ENCODE measurements around the gene SDSL. TPM values are rescaled to one million over a fixed set of nuclear protein-coding genes. Genes with fewer than 3 reads are reported as not detected.

Gene SDSL, protein sequence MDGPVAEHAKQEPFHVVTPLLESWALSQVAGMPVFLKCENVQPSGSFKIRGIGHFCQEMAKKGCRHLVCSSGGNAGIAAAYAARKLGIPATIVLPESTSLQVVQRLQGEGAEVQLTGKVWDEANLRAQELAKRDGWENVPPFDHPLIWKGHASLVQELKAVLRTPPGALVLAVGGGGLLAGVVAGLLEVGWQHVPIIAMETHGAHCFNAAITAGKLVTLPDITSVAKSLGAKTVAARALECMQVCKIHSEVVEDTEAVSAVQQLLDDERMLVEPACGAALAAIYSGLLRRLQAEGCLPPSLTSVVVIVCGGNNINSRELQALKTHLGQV
- total RNA-seq (1 to 10 TPM in 2 of 4 donors, under 1 TPM in 2; 0.82 to 1.9 (median 0.95) TPM), polyA plus RNA-seq (10 to 100 TPM; 24.3 to 33.0 (median 32.6) TPM)

DNA sequence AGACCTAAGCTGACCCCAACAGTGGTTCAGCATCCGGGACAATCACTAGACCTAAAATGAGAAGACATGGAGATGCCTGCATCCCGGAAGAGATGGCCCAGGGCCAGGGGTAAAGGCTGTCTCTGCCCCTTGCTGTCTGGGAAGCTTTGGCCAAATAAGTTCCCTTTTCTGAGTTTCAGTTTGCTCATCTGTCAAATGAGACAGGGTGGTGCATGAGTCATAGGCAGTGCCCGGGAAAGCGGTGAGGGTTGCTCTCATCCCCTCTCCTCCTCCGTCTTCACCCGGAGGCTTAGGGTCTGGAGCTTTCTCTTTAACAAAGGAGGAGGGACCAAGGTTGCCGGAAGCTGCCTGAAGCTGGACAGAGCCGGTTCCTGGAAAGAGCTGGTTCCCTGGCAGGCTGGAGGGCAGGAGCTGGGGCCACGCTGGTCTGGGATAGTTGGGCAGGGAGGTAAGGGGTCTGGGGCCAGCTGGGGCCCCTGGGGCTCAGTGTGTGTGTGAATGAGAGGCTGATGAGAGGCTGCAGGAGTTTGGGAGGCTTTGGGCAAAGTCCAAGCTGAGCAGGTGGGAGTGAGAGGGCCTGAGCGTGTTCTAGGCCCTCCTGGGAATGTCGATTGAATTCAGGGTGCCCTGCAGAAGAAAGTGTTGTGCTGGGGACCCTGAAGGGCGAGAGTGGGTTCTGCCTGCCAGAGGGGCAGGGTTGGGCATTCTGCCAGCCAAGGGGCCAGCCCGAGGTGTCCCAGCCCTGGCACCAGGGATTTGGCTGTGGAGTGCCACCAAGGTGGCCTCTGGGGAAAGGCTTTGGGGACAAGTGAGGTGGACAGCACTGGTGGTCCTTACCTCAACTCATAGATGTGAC, at the start of gene SDSL:
TSS of gene SDSL (plus strand) at position 351 of the 856 bp plus-strand sequence. CDS start 5,603 bp downstream, outside the sequence.
- WGBS, 2 donors = 3 to 11% methylated on average over 13 of the region's 13 CpGs
- H3K9me3 ChIP-seq = no peaks in the 10 kb centered on the region
- H3K4me1 ChIP-seq = peaks cover 0 to 15% (median 8%) of the 10 kb centered on the region in 4 donors
- TF ChIP-seq EP300 (IDR thresholded peaks at IDR 0.05) (peak in 1 of 4 donors; percentile 7), POLR2A (IDR thresholded peaks at IDR 0.05) (no peak), POLR2AphosphoS5 (IDR thresholded peaks at IDR 0.05) (peak in 1 of 4 donors; percentile 44)
- TF ChIP-seq, protein P1, sequence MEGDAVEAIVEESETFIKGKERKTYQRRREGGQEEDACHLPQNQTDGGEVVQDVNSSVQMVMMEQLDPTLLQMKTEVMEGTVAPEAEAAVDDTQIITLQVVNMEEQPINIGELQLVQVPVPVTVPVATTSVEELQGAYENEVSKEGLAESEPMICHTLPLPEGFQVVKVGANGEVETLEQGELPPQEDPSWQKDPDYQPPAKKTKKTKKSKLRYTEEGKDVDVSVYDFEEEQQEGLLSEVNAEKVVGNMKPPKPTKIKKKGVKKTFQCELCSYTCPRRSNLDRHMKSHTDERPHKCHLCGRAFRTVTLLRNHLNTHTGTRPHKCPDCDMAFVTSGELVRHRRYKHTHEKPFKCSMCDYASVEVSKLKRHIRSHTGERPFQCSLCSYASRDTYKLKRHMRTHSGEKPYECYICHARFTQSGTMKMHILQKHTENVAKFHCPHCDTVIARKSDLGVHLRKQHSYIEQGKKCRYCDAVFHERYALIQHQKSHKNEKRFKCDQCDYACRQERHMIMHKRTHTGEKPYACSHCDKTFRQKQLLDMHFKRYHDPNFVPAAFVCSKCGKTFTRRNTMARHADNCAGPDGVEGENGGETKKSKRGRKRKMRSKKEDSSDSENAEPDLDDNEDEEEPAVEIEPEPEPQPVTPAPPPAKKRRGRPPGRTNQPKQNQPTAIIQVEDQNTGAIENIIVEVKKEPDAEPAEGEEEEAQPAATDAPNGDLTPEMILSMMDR (IDR thresholded peaks at IDR 0.05) = no peak
- intact Hi-C loops (cut with DNase I) = loop anchor here (10.0 kb wide), 1 partner anchor 227 kb away; no protein-coding TSS in a partner anchor
- peak within 1 kb of the TSS; percentile 22 to 51 (median 43) for H3K4me3 ChIP-seq
- peak; percentile 80 for DNase-seq
- peak within 1 kb of the TSS; percentile 35 to 68 (median 50) for H3K27ac ChIP-seq
- H3K27me3 ChIP-seq = peaks cover 0 to 15% (median 0%) of the 10 kb centered on the region in 3 donors
- no peaks in the 10 kb centered on the region for H3K36me3 ChIP-seq

DNA sequence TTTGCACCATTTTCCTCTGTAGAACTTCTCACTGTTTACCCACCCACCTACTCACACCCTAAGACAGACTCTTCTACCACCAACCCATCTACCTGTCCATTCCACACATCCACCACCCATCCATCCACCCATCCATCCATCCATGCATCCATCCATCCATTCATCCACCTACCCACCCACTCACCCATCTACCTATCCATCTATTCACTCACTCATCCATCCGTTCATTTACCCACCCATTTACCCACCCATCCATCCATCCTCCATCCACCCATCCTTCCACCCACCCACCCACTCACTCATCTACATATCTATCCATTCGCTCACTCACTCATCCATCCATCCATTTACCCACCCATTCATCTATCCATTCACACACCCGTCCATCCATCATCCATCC, 48.7 kb upstream of the SDSL start:
- no peak for DNase-seq
- Histone ChIP-seq H3K27ac (no peak overlapping the region), H3K27me3 (no peaks in the 10 kb centered on the region), H3K4me3 (no peak overlapping the region), H3K4me1 (no peaks in the 10 kb centered on the region), H3K9me3 (no peaks in the 10 kb centered on the region), H3K36me3 (peaks cover 0 to 60% (median 12%) of the 10 kb centered on the region in 4 donors)
- WGBS, 2 donors = 96 to 97% methylated on average over 3 of the region's 3 CpGs
- intact Hi-C loops (cut with DNase I) = no loop called here
- TF ChIP-seq POLR2A (IDR thresholded peaks at IDR 0.05) (no peak), EP300 (IDR thresholded peaks at IDR 0.05) (no peak), POLR2AphosphoS5 (IDR thresholded peaks at IDR 0.05) (no peak)
- TF ChIP-seq, protein P1 (IDR thresholded peaks at IDR 0.05) = no peak

DNA sequence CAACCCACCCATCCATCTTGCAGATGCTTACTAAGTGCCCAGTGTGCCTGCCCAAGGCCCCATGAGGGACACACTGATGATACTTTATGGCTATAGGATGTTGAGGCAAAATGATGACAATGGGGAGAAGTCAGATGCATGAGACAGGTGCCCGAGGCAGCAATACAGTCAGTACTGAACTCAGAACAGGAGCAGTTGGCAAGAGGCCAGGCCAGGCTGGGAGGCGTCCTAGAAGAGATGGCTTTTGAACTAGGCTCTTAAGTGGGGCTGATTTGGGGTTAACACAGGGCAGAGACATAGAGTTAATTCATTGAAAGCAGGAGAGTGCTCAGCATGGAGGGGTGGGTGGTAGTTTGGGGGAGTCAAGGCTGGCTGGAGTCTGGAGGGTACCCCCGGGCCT, 48.2 kb upstream of the SDSL start:
- no peak overlapping the region for H3K27ac ChIP-seq
- intact Hi-C loops (cut with DNase I) = no loop called here
- no peaks in the 10 kb centered on the region for H3K27me3 ChIP-seq
- 82 to 89% methylated on average over 3 of the region's 3 CpGs for whole genome bisulfite sequencing, 2 donors
- TF ChIP-seq POLR2A (IDR thresholded peaks at IDR 0.05) (no peak), EP300 (IDR thresholded peaks at IDR 0.05) (no peak), POLR2AphosphoS5 (IDR thresholded peaks at IDR 0.05) (no peak)
- TF ChIP-seq, protein P1 (IDR thresholded peaks at IDR 0.05) = no peak
- H3K4me1 ChIP-seq = no peaks in the 10 kb centered on the region
- H3K36me3 ChIP-seq = peaks cover 0 to 60% (median 12%) of the 10 kb centered on the region in 4 donors
- no peaks in the 10 kb centered on the region for H3K9me3 ChIP-seq
- DNase-seq = no peak
- H3K4me3 ChIP-seq = no peak overlapping the region

- Histone ChIP-seq H3K4me3 (no peak overlapping the region), H3K27ac (no peak overlapping the region), H3K4me1 (no peaks in the 10 kb centered on the region), H3K9me3 (no peaks in the 10 kb centered on the region), H3K36me3 (peaks cover 0 to 60% (median 12%) of the 10 kb centered on the region in 4 donors), H3K27me3 (no peaks in the 10 kb centered on the region)
- intact Hi-C loops (cut with DNase I) = no loop called here
- WGBS, 2 donors = 93 to 94% methylated on average over 4 of the region's 4 CpGs
- TF ChIP-seq POLR2AphosphoS5 (IDR thresholded peaks at IDR 0.05) = no peak
- TF ChIP-seq EP300 (IDR thresholded peaks at IDR 0.05) = no peak
- TF ChIP-seq, protein P1 (IDR thresholded peaks at IDR 0.05) = no peak
- TF ChIP-seq POLR2A (IDR thresholded peaks at IDR 0.05) = no peak
- no peak for DNase-seq
Measured at GRCh38 chr12:113374823-113375428, 47.3 kb upstream of the SDSL start.

Data from sigmoid colon (tissue), 7 donors.